Duodenal mucosa (tissue), 2 donors: ENCODE data around the gene CUL1.

ENCODE experiments used
- H3K27ac ChIP-seq: one replicate; pipeline ENCODE4 v1.7.0; 2013; ENCODE audit warnings: low read depth, low read length
- H3K27me3 ChIP-seq, 2 donors: one replicate each; pipeline ENCODE4 v1.7.0; 2013; ENCODE audit warnings: low read length in 2 of 2, control low read depth in 1 of 2; ENCODE audit not compliant: insufficient read depth in 2 of 2, control insufficient read depth in 1 of 2
- H3K36me3 ChIP-seq, 2 donors: one replicate each; pipeline ENCODE4 v1.7.0; 2013; ENCODE audit warnings: low read length in 2 of 2, control low read depth in 1 of 2; ENCODE audit not compliant: insufficient read depth in 2 of 2, control insufficient read depth in 1 of 2
- H3K4me1 ChIP-seq, 2 donors: one replicate each; pipeline ENCODE4 v1.7.0; 2013; ENCODE audit warnings: low read length in 2 of 2, control low read depth in 1 of 2; ENCODE audit not compliant: insufficient read depth in 2 of 2, control insufficient read depth in 1 of 2
- H3K4me3 ChIP-seq, 2 donors: one replicate each; pipeline ENCODE4 v1.7.0; 2013; ENCODE audit warnings: low read length in 2 of 2, low read depth in 1 of 2
- H3K9ac ChIP-seq, 2 donors: one replicate each; pipeline ENCODE4 v1.7.0; 2013; ENCODE audit warnings: low read length in 2 of 2, low read depth in 1 of 2
- H3K9me3 ChIP-seq, 2 donors: one replicate each; pipeline ENCODE4 v1.7.0; 2013; ENCODE audit warnings: low read length in 2 of 2, control low read depth in 1 of 2; ENCODE audit not compliant: control insufficient read depth in 1 of 2

Gene CUL1

DNA sequence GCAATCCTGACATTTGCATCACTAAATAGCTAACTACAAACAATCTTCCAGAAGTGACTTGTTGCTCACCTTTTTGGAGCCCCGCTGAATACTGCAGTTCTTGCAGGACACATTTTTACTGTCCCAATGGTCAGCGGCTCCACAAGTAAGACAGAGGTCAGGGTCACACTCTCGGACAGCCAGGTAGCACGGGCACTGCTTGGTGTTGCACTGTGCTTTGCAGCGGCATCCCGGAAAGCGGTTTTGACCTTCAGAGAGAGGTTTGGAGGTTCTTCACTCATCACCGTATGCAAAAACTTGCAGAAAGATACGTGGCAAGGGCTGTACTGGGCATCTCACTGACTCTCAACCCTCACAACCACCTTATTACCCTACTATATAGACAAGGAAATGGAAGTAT lies 115.2 kb downstream of the CUL1 start:
- H3K4me1 ChIP-seq = no peaks in the 10 kb centered on the region
- no peak overlapping the region for H3K4me3 ChIP-seq
- no peaks in the 10 kb centered on the region for H3K27me3 ChIP-seq
- peaks cover 4 to 34% of the 10 kb centered on the region in 2 donors for H3K36me3 ChIP-seq
- H3K9me3 ChIP-seq = no peaks in the 10 kb centered on the region
- H3K9ac ChIP-seq = no peak overlapping the region
- H3K27ac ChIP-seq = no peak overlapping the region

DNA sequence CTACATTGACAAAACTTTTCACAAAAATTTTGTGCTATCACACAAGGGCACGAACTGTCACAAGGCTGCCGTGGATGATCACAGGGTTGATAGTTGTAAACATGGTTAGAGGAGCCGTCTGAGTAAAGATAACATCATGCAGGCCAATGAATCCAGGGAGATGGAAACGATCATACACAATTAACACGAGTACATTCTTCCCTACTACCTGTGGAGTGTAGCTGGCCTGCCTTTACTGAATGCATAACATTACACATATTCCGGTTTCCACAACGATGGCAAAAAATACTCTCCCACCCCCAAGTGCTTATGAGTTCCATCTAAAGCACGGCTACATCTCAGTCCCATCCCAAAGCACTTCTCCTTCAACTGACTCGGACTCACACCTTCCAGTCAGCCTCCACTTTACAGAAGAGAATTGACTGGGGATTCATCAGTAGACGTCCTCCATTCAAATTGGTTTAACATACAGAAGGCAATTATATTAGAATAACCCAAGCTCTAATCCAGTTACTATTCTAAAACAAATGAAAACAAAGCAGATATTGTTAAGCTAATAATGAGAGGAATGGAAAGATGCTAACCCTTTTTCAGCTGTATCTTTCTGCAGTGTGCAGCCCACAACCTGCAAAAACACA lies 116.3 kb downstream of the CUL1 start:
- Histone ChIP-seq H3K4me3 (no peak overlapping the region), H3K27me3 (no peaks in the 10 kb centered on the region), H3K36me3 (peaks cover 4 to 31% of the 10 kb centered on the region in 2 donors)

DNA sequence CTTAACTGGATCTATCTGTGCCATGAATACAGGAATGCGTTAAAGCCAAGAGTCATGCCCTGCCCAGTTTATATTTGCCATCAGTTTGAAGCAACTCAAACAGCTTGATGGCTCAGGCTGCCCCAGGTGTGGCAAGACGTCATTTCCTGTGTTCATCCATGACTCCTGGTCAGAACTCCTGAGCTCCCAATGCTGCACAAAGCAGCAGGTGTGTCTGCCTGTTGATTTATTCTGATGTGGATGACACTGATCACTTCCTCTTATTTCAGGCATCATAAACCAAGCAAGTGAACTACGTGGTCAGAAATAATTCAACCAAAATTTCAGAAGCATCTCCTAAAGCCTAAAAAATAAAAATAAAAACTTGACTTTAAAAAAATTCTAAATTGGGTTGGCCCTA lies 116.9 kb downstream of the CUL1 start:
- no peaks in the 10 kb centered on the region for H3K27me3 ChIP-seq
- no peak overlapping the region for H3K4me3 ChIP-seq
- H3K36me3 ChIP-seq = peaks cover 4 to 30% of the 10 kb centered on the region in 2 donors
- H3K27ac ChIP-seq = no peak overlapping the region
- no peaks in the 10 kb centered on the region for H3K9me3 ChIP-seq
- H3K9ac ChIP-seq = no peak overlapping the region
- no peaks in the 10 kb centered on the region for H3K4me1 ChIP-seq

More for the DNA sequence above, 116.3 kb downstream of the CUL1 start:
- Histone ChIP-seq H3K9me3 (no peaks in the 10 kb centered on the region), H3K27ac (no peak overlapping the region), H3K9ac (no peak overlapping the region), H3K4me1 (no peaks in the 10 kb centered on the region)

DNA sequence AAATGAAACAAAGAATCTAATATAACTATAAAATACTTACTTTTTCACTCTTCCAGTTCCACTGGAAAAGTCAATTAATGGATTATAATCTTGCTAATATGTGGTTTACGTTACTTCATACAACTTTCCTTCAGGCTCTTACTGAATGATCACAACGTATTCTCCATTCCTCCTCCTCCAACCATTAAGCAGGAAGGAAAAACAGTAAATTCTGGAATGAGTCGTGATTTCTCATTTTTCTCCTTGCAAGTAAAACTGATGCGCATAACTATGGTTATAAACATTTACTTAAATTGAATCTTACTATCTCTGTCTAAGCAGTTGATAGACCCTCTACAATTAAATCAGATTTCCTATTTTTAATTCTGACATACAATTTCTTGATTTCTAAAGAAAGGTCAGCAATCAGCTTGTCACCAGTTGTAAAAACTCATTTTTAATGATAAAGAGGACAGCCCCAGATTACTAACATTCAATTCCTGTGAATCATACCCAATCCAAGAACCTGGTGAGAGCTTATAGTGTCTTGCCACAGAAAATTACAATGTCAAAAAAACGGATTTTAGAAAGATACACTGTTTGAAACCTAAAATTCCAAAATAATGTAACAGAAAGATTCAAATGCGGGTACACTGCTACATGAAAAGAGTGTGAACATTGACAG lies 121.1 kb downstream of the CUL1 start:
- Histone ChIP-seq H3K9ac (no peak overlapping the region), H3K4me1 (no peaks in the 10 kb centered on the region), H3K4me3 (no peak overlapping the region), H3K27me3 (no peaks in the 10 kb centered on the region), H3K9me3 (no peaks in the 10 kb centered on the region), H3K36me3 (peaks cover 0 to 22% of the 10 kb centered on the region in 2 donors), H3K27ac (no peak overlapping the region)

DNA sequence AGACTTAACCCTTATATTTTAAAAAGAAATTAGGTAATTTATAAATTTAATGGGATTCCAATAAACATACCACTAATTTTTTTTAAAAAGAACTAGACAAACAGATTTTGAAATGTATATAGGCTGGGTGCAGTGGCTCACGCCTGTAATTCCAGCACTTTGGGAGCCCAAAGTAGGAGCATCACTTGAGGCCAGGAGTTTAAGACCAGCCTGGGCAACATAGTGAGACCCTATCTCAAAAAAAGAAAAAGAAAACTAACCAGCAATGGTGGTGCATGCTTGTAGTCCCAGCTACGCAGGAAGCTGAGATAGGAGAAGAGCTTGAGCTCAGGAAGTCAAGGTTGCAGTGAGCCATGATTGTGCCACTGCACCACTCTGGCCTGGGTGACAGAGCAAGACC lies 122.7 kb downstream of the CUL1 start:
- Histone ChIP-seq H3K9me3 (no peaks in the 10 kb centered on the region), H3K4me3 (no peak overlapping the region), H3K9ac (no peak overlapping the region), H3K27me3 (no peaks in the 10 kb centered on the region), H3K36me3 (peaks cover 0 to 24% of the 10 kb centered on the region in 2 donors), H3K4me1 (no peaks in the 10 kb centered on the region), H3K27ac (no peak overlapping the region)

DNA sequence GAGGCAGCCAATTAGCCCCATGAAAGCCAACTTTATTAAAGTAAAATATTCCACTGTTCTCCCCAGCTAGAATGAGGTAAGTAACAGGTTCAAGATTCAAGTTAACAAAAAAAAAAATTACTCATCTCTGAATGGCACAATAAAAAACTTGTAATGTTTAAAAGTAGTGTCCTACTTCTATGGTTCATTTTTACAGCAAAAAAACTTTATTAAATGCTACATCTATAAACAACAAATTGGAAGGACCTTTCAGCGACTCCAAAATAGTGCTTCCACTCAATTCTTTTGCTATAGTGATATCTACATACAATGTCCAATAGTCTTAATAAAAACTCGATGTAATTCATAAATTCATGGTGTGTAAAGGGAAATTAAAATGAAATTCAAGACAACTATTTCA lies 126.2 kb downstream of the CUL1 start:
- H3K9me3 ChIP-seq = no peaks in the 10 kb centered on the region

DNA sequence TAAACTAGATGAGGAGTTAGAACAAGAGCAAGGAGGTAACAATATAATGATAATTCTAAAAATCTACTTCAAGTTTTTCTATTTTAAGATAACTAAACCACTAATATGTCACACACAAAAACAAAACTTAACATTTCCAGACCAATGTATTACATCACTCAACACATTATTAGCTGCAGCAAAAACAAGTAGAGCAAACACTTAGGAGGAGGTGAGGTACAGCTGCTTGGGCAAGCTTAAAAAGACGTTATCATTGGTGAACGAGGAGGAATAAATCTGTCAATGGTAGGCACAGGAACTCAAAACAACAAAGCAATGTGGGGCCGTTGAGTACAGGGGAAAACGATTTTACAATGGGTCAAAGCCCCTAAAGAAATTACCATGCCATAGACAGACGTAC lies 126.6 kb downstream of the CUL1 start:
- H3K9me3 ChIP-seq = no peaks in the 10 kb centered on the region
- peaks cover 7 to 21% of the 10 kb centered on the region in 2 donors for H3K36me3 ChIP-seq
- no peaks in the 10 kb centered on the region for H3K27me3 ChIP-seq
- H3K9ac ChIP-seq = no peak overlapping the region
- no peak overlapping the region for H3K4me3 ChIP-seq
- no peak overlapping the region for H3K27ac ChIP-seq
- H3K4me1 ChIP-seq = no peaks in the 10 kb centered on the region

More for the DNA sequence above, 126.2 kb downstream of the CUL1 start:
- Histone ChIP-seq H3K27me3 (no peaks in the 10 kb centered on the region), H3K4me3 (no peak overlapping the region), H3K4me1 (no peaks in the 10 kb centered on the region), H3K9ac (no peak overlapping the region), H3K36me3 (peaks cover 7 to 21% of the 10 kb centered on the region in 2 donors), H3K27ac (no peak overlapping the region)

DNA sequence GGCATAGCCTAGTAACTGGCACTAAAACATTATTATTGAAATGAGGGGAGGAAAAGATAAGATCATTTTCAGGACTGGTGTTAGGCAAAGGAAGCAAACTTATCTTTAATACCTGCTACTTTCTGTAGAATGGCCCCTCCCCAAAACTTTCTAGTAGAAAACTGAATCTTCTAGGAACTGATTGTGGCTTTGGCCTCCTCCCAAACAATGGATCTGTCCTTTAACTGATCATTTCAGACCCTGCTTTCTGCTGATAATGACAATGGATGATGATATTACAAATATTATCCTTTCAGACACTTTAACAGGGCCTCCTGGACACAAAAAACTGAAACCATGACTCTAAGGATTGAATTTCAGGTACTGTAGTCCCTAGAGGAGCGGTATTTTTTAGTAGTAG lies 130.3 kb downstream of the CUL1 start:
- Histone ChIP-seq H3K4me1 (no peaks in the 10 kb centered on the region), H3K9ac (no peak overlapping the region), H3K4me3 (no peak overlapping the region), H3K27me3 (no peaks in the 10 kb centered on the region), H3K27ac (no peak overlapping the region), H3K36me3 (peaks cover 7 to 18% of the 10 kb centered on the region in 2 donors), H3K9me3 (no peaks in the 10 kb centered on the region)

DNA sequence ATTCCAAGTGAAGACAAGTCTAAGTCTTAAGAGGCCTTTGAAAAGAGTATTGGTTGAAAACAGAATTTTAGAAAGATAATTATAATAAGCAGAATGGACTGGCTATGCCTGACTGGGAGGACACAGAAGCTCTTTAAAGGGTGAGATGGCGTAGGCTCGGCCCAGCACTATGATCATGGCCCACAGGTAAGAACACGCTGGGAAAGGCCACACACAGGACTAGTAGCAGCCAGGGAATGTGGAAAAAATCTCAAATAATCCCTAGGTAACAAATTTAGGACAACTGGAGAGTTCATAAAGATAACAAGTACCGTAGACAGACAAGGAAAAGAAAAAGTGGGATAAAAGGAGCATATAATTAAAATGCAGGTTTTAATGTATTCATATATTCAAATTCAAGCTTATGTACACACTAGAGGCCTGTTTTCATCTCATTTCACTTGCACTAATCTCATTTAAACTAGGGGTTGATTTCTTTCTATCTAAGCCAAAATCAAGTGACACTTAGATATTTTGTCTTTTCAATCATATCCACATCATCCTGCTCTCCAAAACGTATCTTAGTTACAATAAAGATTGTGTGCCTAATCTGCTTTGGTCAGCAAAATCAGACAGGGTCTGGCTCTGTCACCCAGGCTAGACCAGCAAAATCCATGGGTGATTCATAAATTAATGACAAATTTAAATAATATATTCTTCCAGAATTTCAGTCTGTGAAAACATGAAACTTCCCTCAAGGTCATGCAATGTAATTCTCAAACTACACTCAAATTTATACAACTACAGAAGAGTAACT lies 132.4 kb downstream of the CUL1 start:
- no peaks in the 10 kb centered on the region for H3K4me1 ChIP-seq
- peaks cover 7 to 18% of the 10 kb centered on the region in 2 donors for H3K36me3 ChIP-seq
- H3K27ac ChIP-seq = no peak overlapping the region
- H3K9ac ChIP-seq = no peak overlapping the region
- H3K9me3 ChIP-seq = no peaks in the 10 kb centered on the region
- H3K27me3 ChIP-seq = no peaks in the 10 kb centered on the region
- H3K4me3 ChIP-seq = no peak overlapping the region

DNA sequence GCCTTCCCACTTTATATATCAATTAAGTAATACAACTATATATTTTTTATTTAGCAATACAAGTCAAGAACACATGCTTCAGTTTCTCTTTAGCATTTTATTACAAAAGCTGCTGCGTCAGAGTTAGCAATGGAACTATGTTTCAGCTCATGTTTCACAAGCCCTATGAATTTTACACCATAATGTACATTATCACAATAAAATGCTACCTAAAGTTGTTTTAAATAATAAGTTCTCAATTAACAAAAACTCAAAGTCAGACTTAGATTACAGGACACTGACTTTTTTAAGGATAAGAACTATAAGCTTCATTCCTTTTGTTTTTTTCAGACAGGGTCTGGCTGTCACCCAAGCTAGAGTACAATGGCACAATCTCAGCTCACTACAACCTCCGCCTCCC lies 133.1 kb downstream of the CUL1 start:
- Histone ChIP-seq H3K4me1 (no peaks in the 10 kb centered on the region), H3K9me3 (no peaks in the 10 kb centered on the region), H3K4me3 (no peak overlapping the region), H3K36me3 (peaks cover 7 to 16% of the 10 kb centered on the region in 2 donors), H3K27me3 (no peaks in the 10 kb centered on the region), H3K27ac (no peak overlapping the region), H3K9ac (no peak overlapping the region)
